ENCODE measurements around the gene AMER2. TPM values are rescaled to one million over a fixed set of nuclear protein-coding genes. Genes with fewer than 3 reads are reported as not detected.

The AMER2 gene, protein sequence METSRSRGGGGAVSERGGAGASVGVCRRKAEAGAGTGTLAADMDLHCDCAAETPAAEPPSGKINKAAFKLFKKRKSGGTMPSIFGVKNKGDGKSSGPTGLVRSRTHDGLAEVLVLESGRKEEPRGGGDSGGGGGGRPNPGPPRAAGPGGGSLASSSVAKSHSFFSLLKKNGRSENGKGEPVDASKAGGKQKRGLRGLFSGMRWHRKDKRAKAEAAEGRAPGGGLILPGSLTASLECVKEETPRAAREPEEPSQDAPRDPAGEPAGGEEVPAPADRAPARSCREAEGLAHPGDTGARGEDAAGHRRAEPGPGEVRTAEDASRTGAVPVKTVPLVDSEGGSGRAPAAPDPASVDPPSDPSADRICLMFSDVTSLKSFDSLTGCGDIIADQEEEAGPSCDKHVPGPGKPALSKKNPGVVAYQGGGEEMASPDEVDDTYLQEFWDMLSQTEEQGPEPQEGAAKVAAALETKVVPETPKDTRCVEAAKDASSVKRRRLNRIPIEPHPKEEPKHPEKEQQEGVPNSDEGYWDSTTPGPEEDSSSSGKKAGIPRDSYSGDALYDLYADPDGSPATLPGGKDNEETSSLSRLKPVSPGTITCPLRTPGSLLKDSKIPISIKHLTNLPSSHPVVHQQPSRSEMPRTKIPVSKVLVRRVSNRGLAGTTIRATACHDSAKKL
- not detected in 2 replicates for total RNA-seq (2021)
- not detected for Bru-seq, nascent RNA
- not detected for BruChase-seq, experiment 1, labeled RNA remaining after a 2-hour chase
- not detected for BruChase-seq, experiment 2, labeled RNA remaining after a 6-hour chase
- long read RNA-seq = 0 reads

DNA sequence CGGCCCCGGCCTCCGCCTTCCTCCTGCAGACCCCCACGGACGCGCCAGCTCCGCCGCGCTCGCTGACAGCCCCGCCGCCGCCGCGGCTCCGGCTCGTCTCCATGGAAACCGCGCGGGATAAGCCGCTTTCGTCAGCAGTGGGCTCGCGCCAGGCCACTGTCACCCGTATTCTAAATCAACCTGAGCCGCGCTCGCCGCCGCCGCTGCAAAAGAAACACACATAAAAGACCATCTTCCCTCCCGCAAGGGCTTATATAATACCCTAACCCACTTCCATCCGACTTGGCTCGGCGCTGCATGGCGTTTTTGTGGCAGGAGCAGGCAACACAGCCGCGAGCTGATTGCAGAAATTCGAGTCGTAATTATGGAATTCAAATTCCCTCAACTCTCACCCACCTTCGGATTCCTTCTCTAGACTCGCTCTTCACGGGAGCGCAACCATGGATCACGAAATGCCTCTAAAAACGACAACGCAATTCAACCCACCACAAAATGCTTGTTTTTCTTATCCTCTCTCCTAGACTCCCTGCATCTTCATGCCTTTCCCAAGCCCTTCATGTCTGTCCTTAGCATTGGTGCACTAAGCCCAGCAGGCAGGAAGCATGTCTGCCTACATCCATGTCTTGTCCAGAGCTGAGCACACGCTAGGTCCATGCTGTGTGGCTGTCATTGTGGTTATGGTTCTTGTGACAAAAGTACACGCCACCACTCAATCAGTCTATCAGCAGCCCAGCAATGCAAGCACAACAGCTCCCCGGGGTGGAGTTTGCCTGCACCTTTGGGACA, at the start of gene AMER2:
Gene AMER2, minus strand, starts transcription at position 772 of the 786 bp plus-strand sequence. Its CDS starts 669 bp downstream, at position 103.
- Histone ChIP-seq H3K9me3 (ENCODE audit: insufficient read depth, low read depth) (no peaks in the 10 kb centered on the region), H3K79me2 (ENCODE audit: low read depth) (no peaks in the 10 kb centered on the region), H3K27me3 (ENCODE audit: insufficient read depth, low read depth) (peaks cover 55% of the 10 kb centered on the region), H3K36me3 (ENCODE audit: low read depth) (no peaks in the 10 kb centered on the region), H3K9me2 (ENCODE audit: insufficient read depth) (no peaks in the 10 kb centered on the region), H3K4me1 (replicated peaks; ENCODE audit: insufficient read depth) (no peaks in the 10 kb centered on the region), H2AFZ (no peak within 1 kb of the TSS), H3F3A (ENCODE audit: insufficient read depth, low read depth) (no peaks in the 10 kb centered on the region), H3K4me2 (no peak within 1 kb of the TSS), H3K27ac (no peak within 1 kb of the TSS), H3K4me3 (no peak within 1 kb of the TSS), H4K20me1 (ENCODE audit: insufficient read depth) (no peaks in the 10 kb centered on the region)
- POLR2A ChIA-PET (ENCODE audit: unreplicated experiment) = no interaction called here
- DNase-seq = no peak
- no TSS peak for BruUV-seq (replicated peaks)
- TF ChIP-seq, protein P1, sequence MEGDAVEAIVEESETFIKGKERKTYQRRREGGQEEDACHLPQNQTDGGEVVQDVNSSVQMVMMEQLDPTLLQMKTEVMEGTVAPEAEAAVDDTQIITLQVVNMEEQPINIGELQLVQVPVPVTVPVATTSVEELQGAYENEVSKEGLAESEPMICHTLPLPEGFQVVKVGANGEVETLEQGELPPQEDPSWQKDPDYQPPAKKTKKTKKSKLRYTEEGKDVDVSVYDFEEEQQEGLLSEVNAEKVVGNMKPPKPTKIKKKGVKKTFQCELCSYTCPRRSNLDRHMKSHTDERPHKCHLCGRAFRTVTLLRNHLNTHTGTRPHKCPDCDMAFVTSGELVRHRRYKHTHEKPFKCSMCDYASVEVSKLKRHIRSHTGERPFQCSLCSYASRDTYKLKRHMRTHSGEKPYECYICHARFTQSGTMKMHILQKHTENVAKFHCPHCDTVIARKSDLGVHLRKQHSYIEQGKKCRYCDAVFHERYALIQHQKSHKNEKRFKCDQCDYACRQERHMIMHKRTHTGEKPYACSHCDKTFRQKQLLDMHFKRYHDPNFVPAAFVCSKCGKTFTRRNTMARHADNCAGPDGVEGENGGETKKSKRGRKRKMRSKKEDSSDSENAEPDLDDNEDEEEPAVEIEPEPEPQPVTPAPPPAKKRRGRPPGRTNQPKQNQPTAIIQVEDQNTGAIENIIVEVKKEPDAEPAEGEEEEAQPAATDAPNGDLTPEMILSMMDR (conservative IDR thresholded peaks at IDR 0.05) = no peak
- no peak for TF ChIP-seq EZH2 (IDR thresholded peaks at IDR 0.05; ENCODE audit: low read depth)
- intact Hi-C loops (cut with micrococcal nuclease; ENCODE audit: unreplicated experiment) = loop anchor here (10.0 kb wide), 1 partner anchor 763 kb away; no protein-coding TSS in a partner anchor
- CTCF ChIA-PET = no interaction called here

DNA sequence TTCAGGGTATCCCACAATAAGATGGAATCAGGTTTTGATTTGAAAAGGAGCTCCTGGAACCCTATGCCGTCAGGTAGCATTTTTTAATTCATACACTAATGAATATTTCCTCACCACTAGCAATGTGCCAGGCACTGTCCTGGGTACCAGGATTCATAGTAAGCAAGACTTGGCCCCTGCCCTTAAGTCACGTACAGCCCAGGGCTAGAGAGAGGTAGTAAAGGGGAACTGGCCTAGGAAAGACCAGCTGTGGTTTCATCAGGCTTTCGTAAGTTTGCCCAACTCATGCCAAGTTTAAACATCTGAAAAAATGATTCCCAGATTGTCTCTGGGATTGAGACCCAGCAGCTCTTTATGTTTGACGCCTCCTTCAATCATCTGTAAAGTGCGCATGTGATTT, 45.9 kb upstream of the AMER2 start:
- Histone ChIP-seq H3K4me2 (no peak overlapping the region), H2AFZ (no peak overlapping the region), H3K4me3 (no peak overlapping the region), H3K4me1 (replicated peaks; ENCODE audit: insufficient read depth) (no peaks in the 10 kb centered on the region), H3K27ac (no peak overlapping the region), H3K9me3 (ENCODE audit: insufficient read depth, low read depth) (0 out of 2 replicates have a peak, but pooled peaks cover 2% of the 10 kb centered on the region), H4K20me1 (ENCODE audit: insufficient read depth) (no peaks in the 10 kb centered on the region), H3K79me2 (ENCODE audit: low read depth) (no peaks in the 10 kb centered on the region), H3F3A (ENCODE audit: insufficient read depth, low read depth) (no peaks in the 10 kb centered on the region), H3K36me3 (ENCODE audit: low read depth) (no peaks in the 10 kb centered on the region), H3K27me3 (ENCODE audit: insufficient read depth, low read depth) (peaks cover 82% of the 10 kb centered on the region), H3K9me2 (ENCODE audit: insufficient read depth) (no peaks in the 10 kb centered on the region)
- no peak for TF ChIP-seq EZH2 (IDR thresholded peaks at IDR 0.05; ENCODE audit: low read depth)
- BruUV-seq (replicated peaks) = no TSS peak
- intact Hi-C loops (cut with micrococcal nuclease; ENCODE audit: unreplicated experiment) = no loop called here
- ChIA-PET POLR2A (ENCODE audit: unreplicated experiment) (no interaction called here), CTCF (no interaction called here)
- no peak for DNase-seq

DNA sequence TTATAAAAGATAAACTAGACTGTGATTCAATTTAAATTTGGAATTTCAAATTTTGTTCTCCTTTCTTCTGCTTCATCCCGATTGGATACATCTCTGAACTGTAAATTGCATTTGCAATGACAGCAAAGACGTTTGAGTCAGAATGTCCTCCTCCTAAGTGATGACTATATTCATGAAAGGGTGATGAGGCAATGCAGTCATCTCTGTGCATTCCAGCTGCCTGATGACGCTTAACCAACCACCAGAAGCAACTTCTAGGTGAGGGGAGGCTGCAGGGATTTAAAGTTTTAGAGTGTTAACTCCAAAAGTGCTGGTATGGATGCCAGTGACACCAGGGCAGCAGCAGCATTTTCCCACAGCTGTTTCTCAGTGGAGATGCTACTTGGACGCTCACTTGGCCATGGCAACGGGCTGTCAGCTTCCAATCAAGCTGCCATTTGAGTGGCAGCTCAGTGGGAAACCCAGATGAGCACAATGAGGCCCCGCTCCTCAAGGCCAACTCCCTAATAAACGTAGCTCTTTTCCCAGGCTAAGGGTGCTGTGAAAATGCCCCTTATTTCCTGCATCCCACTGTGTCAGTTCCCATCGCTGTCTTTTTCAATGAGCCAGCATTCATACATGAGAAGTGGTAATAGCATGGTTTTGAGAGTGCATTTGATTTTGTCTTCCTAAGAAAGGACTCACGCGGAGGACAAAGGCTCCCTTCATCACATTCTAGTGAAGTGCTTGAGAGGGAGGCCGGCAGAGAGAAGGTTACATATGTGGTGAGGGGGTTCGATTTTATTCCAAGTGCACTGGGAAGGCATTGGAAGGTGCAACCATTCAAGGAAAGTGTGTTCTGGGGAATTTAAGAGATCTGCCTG, 45.2 kb upstream of the AMER2 start:
- no peaks in the 10 kb centered on the region for H4K20me1 ChIP-seq (ENCODE audit: insufficient read depth)
- H3K9me3 ChIP-seq (ENCODE audit: insufficient read depth, low read depth) = 0 out of 2 replicates have a peak, but pooled peaks cover 2% of the 10 kb centered on the region
- H2AFZ ChIP-seq = no peak overlapping the region
- intact Hi-C loops (cut with micrococcal nuclease; ENCODE audit: unreplicated experiment) = no loop called here
- POLR2A ChIA-PET (ENCODE audit: unreplicated experiment) = no interaction called here
- H3K4me1 ChIP-seq (replicated peaks; ENCODE audit: insufficient read depth) = no peaks in the 10 kb centered on the region
- DNase-seq = no peak
- H3K27ac ChIP-seq = no peak overlapping the region
- no peaks in the 10 kb centered on the region for H3K9me2 ChIP-seq (ENCODE audit: insufficient read depth)
- H3K79me2 ChIP-seq (ENCODE audit: low read depth) = no peaks in the 10 kb centered on the region
- peaks cover 82% of the 10 kb centered on the region for H3K27me3 ChIP-seq (ENCODE audit: insufficient read depth, low read depth)
- CTCF ChIA-PET = no interaction called here
- no peak overlapping the region for H3K4me3 ChIP-seq
- H3K36me3 ChIP-seq (ENCODE audit: low read depth) = no peaks in the 10 kb centered on the region
- no peaks in the 10 kb centered on the region for H3F3A ChIP-seq (ENCODE audit: insufficient read depth, low read depth)
- no peak for TF ChIP-seq EZH2 (IDR thresholded peaks at IDR 0.05; ENCODE audit: low read depth)
- TF ChIP-seq, protein P1 (conservative IDR thresholded peaks at IDR 0.05) = no peak
- no TSS peak for BruUV-seq (replicated peaks)
- H3K4me2 ChIP-seq = no peak overlapping the region

Measured in PC-9 (cell line).